Liver (tissue), 3 donors: ENCODE measurements around the gene SKAP1.

Experiments
- EGR1 ChIP-seq, 2 donors: IDR thresholded peaks; 2 replicates each; pipeline ENCODE4 v1.6.1; 2016 to 2018; ENCODE audit warnings: antibody characterized with exemption in 2 of 2, low read depth in 2 of 2
- FOXA1 ChIP-seq: IDR thresholded peaks from 2 replicates; pipeline ENCODE4 v1.6.1; 2016; ENCODE audit warnings: antibody characterized with exemption
- GABPA ChIP-seq, 2 donors: IDR thresholded peaks in 1 of 2; conservative IDR thresholded peaks in 1 of 2; 2 replicates each; pipeline ENCODE4 v1.6.1; 2016; ENCODE audit warnings: antibody characterized with exemption in 2 of 2, mild to moderate bottlenecking in 1 of 2, moderate library complexity in 1 of 2
- MAX ChIP-seq: IDR thresholded peaks from 2 replicates; pipeline ENCODE4 v1.6.1; 2016; ENCODE audit warnings: antibody characterized with exemption
- RAD21 ChIP-seq, 2 donors: IDR thresholded peaks; 2 replicates each; pipeline ENCODE4 v1.6.1; 2016; ENCODE audit warnings: antibody characterized with exemption in 2 of 2, mild to moderate bottlenecking in 2 of 2
- RXRA ChIP-seq, 2 donors: IDR thresholded peaks; 2 replicates each; pipeline ENCODE4 v1.6.1; 2017 to 2018; ENCODE audit warnings: antibody characterized with exemption in 2 of 2, mild to moderate bottlenecking in 1 of 2
- SP1 ChIP-seq: IDR thresholded peaks from 2 replicates; pipeline ENCODE4 v1.6.1; 2018; ENCODE audit warnings: antibody characterized with exemption, mild to moderate bottlenecking
- TAF1 ChIP-seq: conservative IDR thresholded peaks from 2 replicates; pipeline ENCODE4 v1.6.1; 2016; ENCODE audit warnings: antibody characterized with exemption, mild to moderate bottlenecking
- YY1 ChIP-seq: IDR thresholded peaks from 2 replicates; pipeline ENCODE4 v1.6.1; 2016; ENCODE audit warnings: antibody characterized with exemption, mild to moderate bottlenecking
- TF ChIP-seq, protein P1 (sequence below): fragments of 150-350 bp; IDR thresholded peaks from 2 replicates; pipeline ENCODE4 v1.5.1; 2017; ENCODE audit warnings: improper control_type of control experiment, low read depth, low read length; ENCODE audit not compliant: missing input control
- TF ChIP-seq, protein P2 (sequence below): IDR thresholded peaks from 2 replicates; pipeline ENCODE4 v1.6.1; 2016; ENCODE audit warnings: antibody characterized with exemption, mild to moderate bottlenecking
- TF ChIP-seq, protein P3 (sequence below): IDR thresholded peaks from 2 replicates; pipeline ENCODE4 v1.6.1; 2016; ENCODE audit warnings: antibody characterized with exemption
- donor health status: healthy.
- donor health status: healthy.

GRCh38 chr17:48225725-48226567, 204.1 kb downstream of the SKAP1 start:
- no peak for TF ChIP-seq TAF1
- TF ChIP-seq MAX, result no peak
- TF ChIP-seq, protein P1, sequence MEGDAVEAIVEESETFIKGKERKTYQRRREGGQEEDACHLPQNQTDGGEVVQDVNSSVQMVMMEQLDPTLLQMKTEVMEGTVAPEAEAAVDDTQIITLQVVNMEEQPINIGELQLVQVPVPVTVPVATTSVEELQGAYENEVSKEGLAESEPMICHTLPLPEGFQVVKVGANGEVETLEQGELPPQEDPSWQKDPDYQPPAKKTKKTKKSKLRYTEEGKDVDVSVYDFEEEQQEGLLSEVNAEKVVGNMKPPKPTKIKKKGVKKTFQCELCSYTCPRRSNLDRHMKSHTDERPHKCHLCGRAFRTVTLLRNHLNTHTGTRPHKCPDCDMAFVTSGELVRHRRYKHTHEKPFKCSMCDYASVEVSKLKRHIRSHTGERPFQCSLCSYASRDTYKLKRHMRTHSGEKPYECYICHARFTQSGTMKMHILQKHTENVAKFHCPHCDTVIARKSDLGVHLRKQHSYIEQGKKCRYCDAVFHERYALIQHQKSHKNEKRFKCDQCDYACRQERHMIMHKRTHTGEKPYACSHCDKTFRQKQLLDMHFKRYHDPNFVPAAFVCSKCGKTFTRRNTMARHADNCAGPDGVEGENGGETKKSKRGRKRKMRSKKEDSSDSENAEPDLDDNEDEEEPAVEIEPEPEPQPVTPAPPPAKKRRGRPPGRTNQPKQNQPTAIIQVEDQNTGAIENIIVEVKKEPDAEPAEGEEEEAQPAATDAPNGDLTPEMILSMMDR, result no peak
- TF ChIP-seq, protein P2, sequence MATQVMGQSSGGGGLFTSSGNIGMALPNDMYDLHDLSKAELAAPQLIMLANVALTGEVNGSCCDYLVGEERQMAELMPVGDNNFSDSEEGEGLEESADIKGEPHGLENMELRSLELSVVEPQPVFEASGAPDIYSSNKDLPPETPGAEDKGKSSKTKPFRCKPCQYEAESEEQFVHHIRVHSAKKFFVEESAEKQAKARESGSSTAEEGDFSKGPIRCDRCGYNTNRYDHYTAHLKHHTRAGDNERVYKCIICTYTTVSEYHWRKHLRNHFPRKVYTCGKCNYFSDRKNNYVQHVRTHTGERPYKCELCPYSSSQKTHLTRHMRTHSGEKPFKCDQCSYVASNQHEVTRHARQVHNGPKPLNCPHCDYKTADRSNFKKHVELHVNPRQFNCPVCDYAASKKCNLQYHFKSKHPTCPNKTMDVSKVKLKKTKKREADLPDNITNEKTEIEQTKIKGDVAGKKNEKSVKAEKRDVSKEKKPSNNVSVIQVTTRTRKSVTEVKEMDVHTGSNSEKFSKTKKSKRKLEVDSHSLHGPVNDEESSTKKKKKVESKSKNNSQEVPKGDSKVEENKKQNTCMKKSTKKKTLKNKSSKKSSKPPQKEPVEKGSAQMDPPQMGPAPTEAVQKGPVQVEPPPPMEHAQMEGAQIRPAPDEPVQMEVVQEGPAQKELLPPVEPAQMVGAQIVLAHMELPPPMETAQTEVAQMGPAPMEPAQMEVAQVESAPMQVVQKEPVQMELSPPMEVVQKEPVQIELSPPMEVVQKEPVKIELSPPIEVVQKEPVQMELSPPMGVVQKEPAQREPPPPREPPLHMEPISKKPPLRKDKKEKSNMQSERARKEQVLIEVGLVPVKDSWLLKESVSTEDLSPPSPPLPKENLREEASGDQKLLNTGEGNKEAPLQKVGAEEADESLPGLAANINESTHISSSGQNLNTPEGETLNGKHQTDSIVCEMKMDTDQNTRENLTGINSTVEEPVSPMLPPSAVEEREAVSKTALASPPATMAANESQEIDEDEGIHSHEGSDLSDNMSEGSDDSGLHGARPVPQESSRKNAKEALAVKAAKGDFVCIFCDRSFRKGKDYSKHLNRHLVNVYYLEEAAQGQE, result no peak
- TF ChIP-seq SP1, result no peak
- no peak for TF ChIP-seq YY1
- no peak for TF ChIP-seq GABPA (IDR thresholded peaks at IDR 0.05 in 1 of 2, conservative IDR thresholded peaks at IDR 0.05 in 1 of 2)
- no peak for TF ChIP-seq RAD21 (IDR thresholded peaks at IDR 0.05)
- no peak for TF ChIP-seq EGR1 (IDR thresholded peaks at IDR 0.05; ENCODE audit: low read depth in 2 of 2)
- TF ChIP-seq, protein P3, sequence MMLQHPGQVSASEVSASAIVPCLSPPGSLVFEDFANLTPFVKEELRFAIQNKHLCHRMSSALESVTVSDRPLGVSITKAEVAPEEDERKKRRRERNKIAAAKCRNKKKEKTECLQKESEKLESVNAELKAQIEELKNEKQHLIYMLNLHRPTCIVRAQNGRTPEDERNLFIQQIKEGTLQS, result no peak
- TF ChIP-seq FOXA1, result no peak
- no peak for TF ChIP-seq RXRA (IDR thresholded peaks at IDR 0.05)
